ENCODE results near the gene SCAF11. TPM values are rescaled to one million over a fixed set of nuclear protein-coding genes. Genes with fewer than 3 reads are reported as not detected.

SCAF11 gene
- total and polyA plus RNA-seq, 2 experiments from 2014 or later, result 49.7 to 123 TPM

- 95% methylated on average over 5 of the region's 5 CpGs for WGBS (ENCODE audit: low lambda C conversion rate, missing lambda C conversion rate)
- Histone ChIP-seq H2AFZ (no peak overlapping the region), H3K4me3 (no peak overlapping the region), H3K9me3 (ENCODE audit: low read depth) (no peaks in the 10 kb centered on the region), H3K4me1 (ENCODE audit: insufficient read depth) (peaks cover 22% of the 10 kb centered on the region), H3K4me2 (no peak overlapping the region), H3K27me3 (no peaks in the 10 kb centered on the region), H3K79me2 (peaks cover 3% of the 10 kb centered on the region), H3K9me2 (replicated peaks; ENCODE audit: insufficient read depth) (no peaks in the 10 kb centered on the region), H3K36me3 (replicated peaks; ENCODE audit: insufficient read depth, low read depth) (no peaks in the 10 kb centered on the region), H3K27ac (no peak overlapping the region), H4K20me1 (ENCODE audit: insufficient read depth, poor library complexity, severe bottlenecking) (no peaks in the 10 kb centered on the region)
- TF ChIP-seq EZH2 (IDR thresholded peaks at IDR 0.05; ENCODE audit: borderline replicate concordance), result no peak
- no peak for TF ChIP-seq CTCF (IDR thresholded peaks at IDR 0.05; ENCODE audit: poor library complexity)
- TF ChIP-seq EZH2phosphoT487 (IDR thresholded peaks at IDR 0.05; ENCODE audit: low read depth, severe bottlenecking, unreplicated experiment), result no peak
- DNase-seq (ENCODE audit: low spot score), result no peak
Observed at GRCh38 chr12:45877069-45877468, 113.3 kb downstream of the SCAF11 start.

- no peak for DNase-seq (ENCODE audit: low spot score)
- Histone ChIP-seq H3K9me2 (replicated peaks; ENCODE audit: insufficient read depth) (no peaks in the 10 kb centered on the region), H2AFZ (no peak overlapping the region), H3K79me2 (peaks cover 8% of the 10 kb centered on the region), H3K4me1 (ENCODE audit: insufficient read depth) (no peaks in the 10 kb centered on the region), H3K4me3 (no peak overlapping the region), H4K20me1 (ENCODE audit: insufficient read depth, poor library complexity, severe bottlenecking) (no peaks in the 10 kb centered on the region), H3K4me2 (no peak overlapping the region), H3K9me3 (ENCODE audit: low read depth) (no peaks in the 10 kb centered on the region), H3K36me3 (replicated peaks; ENCODE audit: insufficient read depth, low read depth) (no peaks in the 10 kb centered on the region), H3K27ac (no peak overlapping the region), H3K27me3 (no peaks in the 10 kb centered on the region)
- TF ChIP-seq EZH2phosphoT487 (IDR thresholded peaks at IDR 0.05; ENCODE audit: low read depth, severe bottlenecking, unreplicated experiment) (no peak), CTCF (IDR thresholded peaks at IDR 0.05; ENCODE audit: poor library complexity) (no peak), EZH2 (IDR thresholded peaks at IDR 0.05; ENCODE audit: borderline replicate concordance) (no peak)
- WGBS (ENCODE audit: low lambda C conversion rate, missing lambda C conversion rate), result 95% methylated on average over 7 of the region's 7 CpGs
Observed at GRCh38 chr12:45872446-45872845, 117.9 kb downstream of the SCAF11 start.

Small RNA genes lying within 50 kb of the gene (small RNA-seq; reads per million reads assigned to genes)
- gene RN7SL246P, result not detected

Measured in hepatocyte (in vitro differentiated cells).